RWPE2 (cell line): ENCODE measurements around the gene PEAK3.
A peak's percentile ranks its signal among the peaks of the same experiment; 100 is the strongest.

Source experiments
- ATAC-seq: fragments of 200-7000 bp; cut with Tn5 transposase; 3 replicates; pipeline ENCODE4 v1.9.1; 2021; ENCODE audit warnings: low read depth
- DNase-seq: peaks from one replicate; pipeline ENCODE4 v3.0.0-alpha.2; 2020; ENCODE audit warnings: low spot score
- H3K27ac ChIP-seq: fragments of 450-650 bp; 2 replicates; pipeline ENCODE4 v1.5.1; 2017; ENCODE audit warnings: mild to moderate bottlenecking; ENCODE audit not compliant: poor library complexity, severe bottlenecking
- H3K27me3 ChIP-seq: fragments of 250-450 bp; sonication (Bioruptor Pico); 2 replicates; pipeline ENCODE4 v1.5.1; 2021; ENCODE audit warnings: mild to moderate bottlenecking, moderate library complexity; ENCODE audit not compliant: insufficient read depth, poor library complexity, severe bottlenecking
- H3K36me3 ChIP-seq: fragments of 250-450 bp; sonication (Bioruptor Pico); 2 replicates; pipeline ENCODE4 v1.5.1; 2020; ENCODE audit warnings: low read depth, mild to moderate bottlenecking, moderate library complexity
- H3K4me1 ChIP-seq: fragments of 250-450 bp; sonication (Bioruptor Pico); 2 replicates; pipeline ENCODE4 v1.5.1; 2021; ENCODE audit warnings: mild to moderate bottlenecking, moderate library complexity; ENCODE audit not compliant: insufficient read depth, poor library complexity, severe bottlenecking
- H3K4me3 ChIP-seq: fragments of 250-450 bp; sonication (Bioruptor Pico); 2 replicates; pipeline ENCODE4 v1.5.1; 2021; ENCODE audit warnings: mild to moderate bottlenecking, moderate library complexity; ENCODE audit not compliant: severe bottlenecking
- H3K9me3 ChIP-seq: fragments of 250-450 bp; sonication (Bioruptor Pico); 2 replicates; pipeline ENCODE4 v1.5.1; 2021; ENCODE audit warnings: mild to moderate bottlenecking, moderate library complexity; ENCODE audit not compliant: severe bottlenecking
- CTCF ChIP-seq: fragments of 450-650 bp; IDR thresholded peaks from one replicate; pipeline ENCODE4 v1.5.1; 2017; ENCODE audit warnings: mild to moderate bottlenecking, moderate library complexity; ENCODE audit not compliant: poor library complexity, severe bottlenecking

PEAK3 gene

GRCh38 chr19:2260341-2260805 lies 21.6 kb downstream of the PEAK3 start:
- Histone ChIP-seq H3K27me3 (no peaks in the 10 kb centered on the region), H3K27ac (no peak overlapping the region), H3K4me3 (no peak overlapping the region), H3K36me3 (no peaks in the 10 kb centered on the region), H3K9me3 (no peaks in the 10 kb centered on the region), H3K4me1 (no peaks in the 10 kb centered on the region)
- DNase-seq: no peak
- ATAC-seq: no peak
- no peak for TF ChIP-seq CTCF

GRCh38 chr19:2259336-2259735 lies 22.6 kb downstream of the PEAK3 start:
- no peaks in the 10 kb centered on the region for H3K4me1 ChIP-seq
- ATAC-seq (peak; percentile 44; the same call in 2 of the 3 replicates), DNase-seq (no peak)
- no peak for TF ChIP-seq CTCF
- no peaks in the 10 kb centered on the region for H3K36me3 ChIP-seq
- H3K27ac ChIP-seq: no peak overlapping the region
- no peaks in the 10 kb centered on the region for H3K9me3 ChIP-seq
- H3K27me3 ChIP-seq: peaks cover under 1% of the 10 kb centered on the region
- no peak overlapping the region for H3K4me3 ChIP-seq

- TF ChIP-seq CTCF: no peak
- Histone ChIP-seq H3K4me3 (no peak within 1 kb of the TSS), H3K9me3 (no peaks in the 10 kb centered on the region), H3K27ac (no peak within 1 kb of the TSS), H3K36me3 (no peaks in the 10 kb centered on the region), H3K4me1 (no peaks in the 10 kb centered on the region), H3K27me3 (peaks cover 30% of the 10 kb centered on the region)
- ATAC-seq (no peak), DNase-seq (peak; percentile 52)
Measured at GRCh38 chr19:2255982-2256685, 25.8 kb downstream of the PEAK3 start, which contains the start of gene JSRP1. JSRP1 (minus strand) TSS chr19:2256417; CDS start chr19:2255314, 1,103 bp downstream.

- no peak overlapping the region for H3K4me3 ChIP-seq
- peaks cover 38% of the 10 kb centered on the region for H3K27me3 ChIP-seq
- no peaks in the 10 kb centered on the region for H3K9me3 ChIP-seq
- no peaks in the 10 kb centered on the region for H3K36me3 ChIP-seq
- no peaks in the 10 kb centered on the region for H3K4me1 ChIP-seq
- ATAC-seq (no peak), DNase-seq (peak; percentile 58)
- no peak for TF ChIP-seq CTCF
- no peak overlapping the region for H3K27ac ChIP-seq
Measured at GRCh38 chr19:2255112-2255845, 26.7 kb downstream of the PEAK3 start.
